HG03064 (cell line): Measurements from ENCODE around the gene POU2AF3.
"Not testable (repeated sequence)": the region's sequence is repeated elsewhere in the genome, so short reads cannot be mapped to it uniquely, and the experiment has no call there.

Source experiments
- ATAC-seq: cut with Tn5 transposase; IDR thresholded peaks from one replicate; pipeline ENCODE4 v1.9.1; 2021; ENCODE audit warnings: low read depth; ENCODE audit not compliant: unreplicated experiment

The POU2AF3 gene

GRCh38 chr11:111298413-111299100, at the start of gene POU2AF3:
Gene POU2AF3, plus strand, starts transcription at chr11:111298546. Its CDS starts 36 bp downstream, at chr11:111298582.
- peak; percentile 34 for ATAC-seq

- ATAC-seq, result no peak
Measured at GRCh38 chr11:111250936-111251335, 47.4 kb upstream of the POU2AF3 start.

- ATAC-seq, result no peak
Measured at GRCh38 chr11:111253131-111253530, 45.2 kb upstream of the POU2AF3 start.

- ATAC-seq, result no peak
Measured at GRCh38 chr11:111253630-111254029, 44.7 kb upstream of the POU2AF3 start.

GRCh38 chr11:111258046-111258445, 40.3 kb upstream of the POU2AF3 start:
- no peak for ATAC-seq

- no peak for ATAC-seq
Measured at GRCh38 chr11:111259896-111260295, 38.5 kb upstream of the POU2AF3 start.

- ATAC-seq, result no peak
Measured at GRCh38 chr11:111260811-111261210, 37.5 kb upstream of the POU2AF3 start.

- ATAC-seq, result no peak
Measured at GRCh38 chr11:111264646-111265045, 33.7 kb upstream of the POU2AF3 start.

GRCh38 chr11:111265421-111265820, 32.9 kb upstream of the POU2AF3 start:
- ATAC-seq, result no peak

GRCh38 chr11:111268303-111268702, 30.0 kb upstream of the POU2AF3 start:
- ATAC-seq, result not testable (repeated sequence)

- no peak for ATAC-seq
Measured at GRCh38 chr11:111269146-111269868, 29.0 kb upstream of the POU2AF3 start.

GRCh38 chr11:111272420-111272819, 25.9 kb upstream of the POU2AF3 start:
- no peak for ATAC-seq

- ATAC-seq, result no peak
Measured at GRCh38 chr11:111282562-111283075, 15.7 kb upstream of the POU2AF3 start.

- ATAC-seq, result no peak
Measured at GRCh38 chr11:111283945-111284481, 14.3 kb upstream of the POU2AF3 start.

GRCh38 chr11:111285189-111286091, 12.9 kb upstream of the POU2AF3 start:
- no peak for ATAC-seq

GRCh38 chr11:111291764-111292163, 6.6 kb upstream of the POU2AF3 start:
- ATAC-seq, result no peak

- not testable (repeated sequence) for ATAC-seq
Measured at GRCh38 chr11:111292408-111292807, 5.9 kb upstream of the POU2AF3 start.

- ATAC-seq, result no peak
Measured at GRCh38 chr11:111296196-111296595, 2.1 kb upstream of the POU2AF3 start.

GRCh38 chr11:111297696-111298095, 650 bp upstream of the POU2AF3 start:
- no peak for ATAC-seq
